ENCODE results near the gene SETD6.

SETD6 gene

GRCh38 chr16:58541711-58542110, 26.4 kb downstream of the SETD6 start:
- no peak for TF ChIP-seq CTCF (IDR thresholded peaks at IDR 0.05; ENCODE audit: low read depth, low read length)
- H3K4me3 ChIP-seq (replicated peaks in 1 of 2; ENCODE audit: low read depth in 2 of 2, low read length in 2 of 2), result no peak overlapping the region
- no peak for DNase-seq (ENCODE audit: low read depth in 2 of 2)

- no peak for DNase-seq (ENCODE audit: low read depth in 2 of 2)
- no peak for TF ChIP-seq CTCF (IDR thresholded peaks at IDR 0.05; ENCODE audit: low read depth, low read length)
These were observed 27.0 kb downstream of the SETD6 start for GRCh38 chr16:58542291-58542690.

GRCh38 chr16:58543685-58544084, 28.4 kb downstream of the SETD6 start:
- TF ChIP-seq CTCF (IDR thresholded peaks at IDR 0.05; ENCODE audit: low read depth, low read length), result no peak

More at GRCh38 chr16:58542291-58542690, 27.0 kb downstream of the SETD6 start:
- no peak overlapping the region for H3K4me3 ChIP-seq (replicated peaks in 1 of 2; ENCODE audit: low read depth in 2 of 2, low read length in 2 of 2)

GRCh38 chr16:58548378-58548777, 33.1 kb downstream of the SETD6 start:
- DNase-seq (ENCODE audit: low read depth in 2 of 2), result no peak
- TF ChIP-seq CTCF (IDR thresholded peaks at IDR 0.05; ENCODE audit: low read depth, low read length), result no peak
- no peak overlapping the region for H3K4me3 ChIP-seq (replicated peaks in 1 of 2; ENCODE audit: low read depth in 2 of 2, low read length in 2 of 2)

More at GRCh38 chr16:58543685-58544084, 28.4 kb downstream of the SETD6 start:
- H3K4me3 ChIP-seq (replicated peaks in 1 of 2; ENCODE audit: low read depth in 2 of 2, low read length in 2 of 2), result no peak overlapping the region
- no peak for DNase-seq (ENCODE audit: low read depth in 2 of 2)

- no peak overlapping the region for H3K4me3 ChIP-seq (replicated peaks in 1 of 2; ENCODE audit: low read depth in 2 of 2, low read length in 2 of 2)
These were observed 36.2 kb downstream of the SETD6 start for GRCh38 chr16:58551496-58551895.

GRCh38 chr16:58556678-58557077, 41.4 kb downstream of the SETD6 start:
- DNase-seq (ENCODE audit: low read depth in 2 of 2), result no peak
- TF ChIP-seq CTCF (IDR thresholded peaks at IDR 0.05; ENCODE audit: low read depth, low read length), result no peak
- H3K4me3 ChIP-seq (replicated peaks in 1 of 2; ENCODE audit: low read depth in 2 of 2, low read length in 2 of 2), result no peak overlapping the region

More at GRCh38 chr16:58551496-58551895, 36.2 kb downstream of the SETD6 start:
- TF ChIP-seq CTCF (IDR thresholded peaks at IDR 0.05; ENCODE audit: low read depth, low read length), result no peak
- peak in 1 of 2 donors; percentile 9 for DNase-seq (ENCODE audit: low read depth in 2 of 2)

GRCh38 chr16:58563235-58563634, 47.9 kb downstream of the SETD6 start:
- TF ChIP-seq CTCF (IDR thresholded peaks at IDR 0.05; ENCODE audit: low read depth, low read length), result no peak
- peak; percentile 56 to 80 for DNase-seq (ENCODE audit: low read depth in 2 of 2)
- no peak overlapping the region for H3K4me3 ChIP-seq (replicated peaks in 1 of 2; ENCODE audit: low read depth in 2 of 2, low read length in 2 of 2)
